ENCODE data around the gene PLVAP. TPM values are rescaled to one million over a fixed set of nuclear protein-coding genes. Genes with fewer than 3 reads are reported as not detected.

Gene PLVAP
- polyA plus RNA-seq, 2 of the 4 experiments (the other 2 are of a cell fraction), result not detected

DNA sequence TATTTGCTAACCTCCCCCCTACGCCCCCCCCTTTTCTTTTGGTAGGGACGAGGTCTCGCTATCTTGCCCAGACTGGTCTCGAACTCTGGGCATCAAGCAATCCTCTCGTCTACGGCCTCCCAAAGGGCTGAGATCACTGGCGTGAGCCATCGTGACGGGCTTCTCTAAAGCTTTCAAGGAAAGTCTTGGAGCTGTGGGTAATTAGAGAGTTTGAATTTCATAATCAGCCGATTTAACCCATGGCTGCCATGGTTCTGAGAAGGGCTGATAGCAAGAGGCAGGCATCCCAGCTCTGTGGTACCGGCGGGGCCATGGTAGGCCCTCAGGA, 73.2 kb downstream of the PLVAP start:
- CTCF ChIA-PET, result interaction anchor here (0.8 to 8.7 kb wide), 3 partner anchors 10 to 82 kb away, joined by 5 to 98 read pairs (median 8); no protein-coding TSS in a partner anchor
- Histone ChIP-seq H3K9me3 (no peaks in the 10 kb centered on the region), H3K27ac (peak overlapping the region; percentile 62 to 87), H3K4me3 (no peak overlapping the region), H3K4me1 (peaks cover 28% of the 10 kb centered on the region), H3K4me2 (peak overlapping the region; percentile 93)
- 84% methylated on average over 10 of the region's 12 CpGs for WGBS (ENCODE audit: missing lambda C conversion rate)
- POLR2A ChIA-PET, result interaction anchor here (1.9 kb wide), 1 partner anchor 11 kb away, joined by 15 read pairs; no protein-coding TSS in a partner anchor
- no peak for FAIRE-seq
- ATAC-seq, result no peak
- TF ChIP-seq RARB (CRISPR knock-in tag; IDR thresholded peaks at IDR 0.05), result no peak
- TF ChIP-seq, protein P1, sequence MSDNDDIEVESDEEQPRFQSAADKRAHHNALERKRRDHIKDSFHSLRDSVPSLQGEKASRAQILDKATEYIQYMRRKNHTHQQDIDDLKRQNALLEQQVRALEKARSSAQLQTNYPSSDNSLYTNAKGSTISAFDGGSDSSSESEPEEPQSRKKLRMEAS (IDR thresholded peaks at IDR 0.05), result no peak
- no peak for TF ChIP-seq JUNB (IDR thresholded peaks at IDR 0.05)
- TF ChIP-seq HOXB5 (CRISPR knock-in tag; IDR thresholded peaks at IDR 0.05), result no peak
- no peak for TF ChIP-seq MAFK (IDR thresholded peaks at IDR 0.05; ENCODE audit: partially characterized antibody)
- TF ChIP-seq EHF (CRISPR knock-in tag; IDR thresholded peaks at IDR 0.05), result no peak
- DNase-seq (ENCODE audit: low read depth in 1 of 2, low spot score in 1 of 2), result no peak

- CTCF ChIA-PET, result interaction anchor here (2.2 to 8.7 kb wide), 2 partner anchors 10 to 83 kb away, joined by 8 to 98 read pairs; no protein-coding TSS in a partner anchor
- Histone ChIP-seq H3K27ac (peak within 1 kb of the TSS; percentile 87 to 95), H3K9me3 (no peaks in the 10 kb centered on the region), H3K4me3 (peak within 1 kb of the TSS; percentile 65), H3K4me1 (peaks cover 28% of the 10 kb centered on the region), H3K4me2 (peak within 1 kb of the TSS; percentile 93)
- no peak for FAIRE-seq
- peak; percentile 77 to 85 for ATAC-seq
- peak; percentile 71 to 95 for DNase-seq (ENCODE audit: low read depth in 1 of 2, low spot score in 1 of 2)
- POLR2A ChIA-PET, result no interaction called here
- WGBS (ENCODE audit: missing lambda C conversion rate), result 3% methylated on average over 11 of the region's 52 CpGs
- TF ChIP-seq RARB (CRISPR knock-in tag; IDR thresholded peaks at IDR 0.05) (no peak), RNF2 (IDR thresholded peaks at IDR 0.05; ENCODE audit: borderline replicate concordance, low read depth) (no peak), HEYL (CRISPR knock-in tag; IDR thresholded peaks at IDR 0.05) (no peak), CTCF (IDR thresholded peaks at IDR 0.05) (peak; percentile 40), ELK1 (IDR thresholded peaks at IDR 0.05; ENCODE audit: low read depth, low read length) (no peak), BCL3 (IDR thresholded peaks at IDR 0.05) (no peak), MAZ (IDR thresholded peaks at IDR 0.05; ENCODE audit: borderline replicate concordance, low read depth, low read length) (no peak), ESRRA (IDR thresholded peaks at IDR 0.05; ENCODE audit: borderline replicate concordance, low read length) (no peak), ZFP36 (IDR thresholded peaks at IDR 0.05; ENCODE audit: borderline replicate concordance, partially characterized antibody) (no peak), RAD21 (conservative IDR thresholded peaks at IDR 0.05 in 1 of 2, IDR thresholded peaks at IDR 0.05 in 1 of 2) (no peak; a peak in 1 of 5 replicates), GATA3 (IDR thresholded peaks at IDR 0.05; ENCODE audit: borderline replicate concordance) (no peak), FOXS1 (CRISPR knock-in tag; IDR thresholded peaks at IDR 0.05) (no peak), ZSCAN20 (CRISPR knock-in tag; IDR thresholded peaks at IDR 0.05) (no peak), MAFK (IDR thresholded peaks at IDR 0.05; ENCODE audit: partially characterized antibody) (no peak), BHLHE40 (IDR thresholded peaks at IDR 0.05; ENCODE audit: low read depth, low read length) (no peak), SMC3 (IDR thresholded peaks at IDR 0.05) (no peak), FOSB (CRISPR knock-in tag; IDR thresholded peaks at IDR 0.05) (no peak), NPAS2 (CRISPR knock-in tag; IDR thresholded peaks at IDR 0.05; ENCODE audit: borderline replicate concordance) (no peak), HDAC2 (IDR thresholded peaks at IDR 0.05) (no peak), EHF (CRISPR knock-in tag; IDR thresholded peaks at IDR 0.05) (no peak), PBX3 (IDR thresholded peaks at IDR 0.05) (peak; percentile 96), JUNB (IDR thresholded peaks at IDR 0.05) (no peak), NR3C1 (IDR thresholded peaks at IDR 0.05) (no peak), CEBPB (IDR thresholded peaks at IDR 0.05) (no peak), MYC (IDR thresholded peaks at IDR 0.05; ENCODE audit: borderline replicate concordance, low read length) (no peak)
- TF ChIP-seq, protein P2, sequence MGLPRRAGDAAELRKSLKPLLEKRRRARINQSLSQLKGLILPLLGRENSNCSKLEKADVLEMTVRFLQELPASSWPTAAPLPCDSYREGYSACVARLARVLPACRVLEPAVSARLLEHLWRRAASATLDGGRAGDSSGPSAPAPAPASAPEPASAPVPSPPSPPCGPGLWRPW (IDR thresholded peaks at IDR 0.05), result no peak
- TF ChIP-seq, protein P3, sequence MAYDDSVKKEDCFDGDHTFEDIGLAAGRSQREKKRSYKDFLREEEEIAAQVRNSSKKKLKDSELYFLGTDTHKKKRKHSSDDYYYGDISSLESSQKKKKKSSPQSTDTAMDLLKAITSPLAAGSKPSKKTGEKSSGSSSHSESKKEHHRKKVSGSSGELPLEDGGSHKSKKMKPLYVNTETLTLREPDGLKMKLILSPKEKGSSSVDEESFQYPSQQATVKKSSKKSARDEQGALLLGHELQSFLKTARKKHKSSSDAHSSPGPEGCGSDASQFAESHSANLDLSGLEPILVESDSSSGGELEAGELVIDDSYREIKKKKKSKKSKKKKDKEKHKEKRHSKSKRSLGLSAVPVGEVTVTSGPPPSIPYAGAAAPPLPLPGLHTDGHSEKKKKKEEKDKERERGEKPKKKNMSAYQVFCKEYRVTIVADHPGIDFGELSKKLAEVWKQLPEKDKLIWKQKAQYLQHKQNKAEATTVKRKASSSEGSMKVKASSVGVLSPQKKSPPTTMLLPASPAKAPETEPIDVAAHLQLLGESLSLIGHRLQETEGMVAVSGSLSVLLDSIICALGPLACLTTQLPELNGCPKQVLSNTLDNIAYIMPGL (CRISPR knock-in tag; IDR thresholded peaks at IDR 0.05; ENCODE audit: borderline replicate concordance), result no peak
Observed at GRCh38 chr19:17303167-17303939, 73.8 kb downstream of the PLVAP start, which contains the start of gene ABHD8. TSS of gene ABHD8 (minus strand) at chr19:17303425. CDS start at chr19:17301616, 1,809 bp downstream.
